HG03175 (cell line): ENCODE results near the gene FAM114A1.

Source experiments
- ATAC-seq: cut with Tn5 transposase; IDR thresholded peaks from one replicate; pipeline ENCODE4 v1.9.1; 2021; ENCODE audit warnings: mild to moderate bottlenecking, moderate library complexity; ENCODE audit not compliant: unreplicated experiment

FAM114A1 gene

GRCh38 chr4:38867478-38868058 is at the start of gene FAM114A1:
Gene FAM114A1 (plus strand): TSS chr4:38867806. CDS start chr4:38878079, 10,273 bp downstream.
- ATAC-seq, result peak; percentile 93

- peak; percentile 40 for ATAC-seq
These were observed 49.1 kb upstream of the FAM114A1 start for GRCh38 chr4:38818441-38818976.

DNA sequence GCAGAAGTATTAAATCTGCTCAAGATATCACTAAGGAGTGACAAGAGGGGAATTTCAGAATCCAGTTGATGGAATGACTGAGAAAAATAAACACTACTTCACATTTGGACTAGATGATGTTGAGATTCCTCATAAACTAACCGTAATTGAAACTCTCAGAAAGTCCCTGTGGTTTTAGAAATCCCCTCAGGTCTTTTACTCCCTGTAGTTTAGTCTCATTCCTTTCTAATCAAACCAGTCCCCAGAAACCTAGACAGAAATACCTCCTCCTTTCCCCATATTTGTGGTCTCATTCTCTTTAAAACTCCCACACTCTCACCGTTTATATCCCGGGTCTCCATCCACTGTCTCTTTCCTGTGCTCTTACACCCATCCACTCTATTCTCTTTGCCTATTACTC is 48.0 kb upstream of the FAM114A1 start:
- ATAC-seq, result no peak

DNA sequence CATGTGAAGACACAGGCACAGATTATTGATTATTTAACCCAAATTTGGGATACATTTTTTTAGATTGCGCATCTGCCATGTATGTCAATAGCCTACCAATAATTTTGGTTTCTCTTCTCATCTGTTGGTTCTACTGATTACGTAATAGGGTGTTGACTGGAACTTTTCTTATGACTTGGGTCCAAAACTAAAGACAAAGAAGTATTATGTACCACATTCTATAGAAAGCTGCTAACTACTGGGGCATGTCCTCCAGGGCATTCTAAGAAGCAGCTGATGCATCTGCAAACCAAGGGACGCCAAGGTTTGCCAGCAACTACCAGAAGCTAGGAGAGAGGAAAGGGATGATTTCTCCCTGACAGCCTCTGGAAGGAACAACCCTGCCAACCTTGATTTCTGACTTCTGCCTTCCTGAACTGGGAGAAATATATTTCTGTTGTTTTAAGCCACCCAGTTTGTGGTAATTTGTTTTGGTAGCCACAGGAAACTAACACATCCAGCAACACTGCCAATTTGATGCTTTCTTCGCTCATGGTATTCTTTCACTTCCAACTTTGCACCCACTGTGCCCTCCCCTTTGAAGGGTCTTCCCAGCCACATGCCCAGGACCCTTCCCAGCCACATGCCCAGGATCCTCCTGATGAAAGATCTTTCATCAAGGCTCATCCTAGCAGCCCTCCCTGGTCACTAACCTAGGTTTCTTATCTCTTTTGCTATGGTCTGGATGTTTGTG is 47.1 kb upstream of the FAM114A1 start:
- ATAC-seq, result peak; percentile 57

DNA sequence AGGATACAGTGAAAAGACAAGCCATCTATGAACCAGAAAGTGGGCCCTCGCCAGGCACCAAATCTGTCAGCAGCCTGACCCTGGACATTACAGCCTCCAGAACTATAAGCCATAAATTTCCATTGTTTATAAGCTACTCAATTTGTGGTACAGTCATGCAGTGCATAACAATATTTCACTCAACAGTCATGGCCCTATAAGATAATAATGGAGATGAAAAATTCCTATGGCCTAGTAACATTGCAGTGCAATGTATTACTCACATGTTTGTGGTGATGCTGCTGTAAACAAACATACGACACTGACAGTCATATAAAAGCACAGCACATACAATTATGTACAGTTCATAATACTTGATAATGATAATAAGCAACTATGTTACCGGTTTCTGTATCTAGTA is 45.9 kb upstream of the FAM114A1 start:
- no peak for ATAC-seq

DNA sequence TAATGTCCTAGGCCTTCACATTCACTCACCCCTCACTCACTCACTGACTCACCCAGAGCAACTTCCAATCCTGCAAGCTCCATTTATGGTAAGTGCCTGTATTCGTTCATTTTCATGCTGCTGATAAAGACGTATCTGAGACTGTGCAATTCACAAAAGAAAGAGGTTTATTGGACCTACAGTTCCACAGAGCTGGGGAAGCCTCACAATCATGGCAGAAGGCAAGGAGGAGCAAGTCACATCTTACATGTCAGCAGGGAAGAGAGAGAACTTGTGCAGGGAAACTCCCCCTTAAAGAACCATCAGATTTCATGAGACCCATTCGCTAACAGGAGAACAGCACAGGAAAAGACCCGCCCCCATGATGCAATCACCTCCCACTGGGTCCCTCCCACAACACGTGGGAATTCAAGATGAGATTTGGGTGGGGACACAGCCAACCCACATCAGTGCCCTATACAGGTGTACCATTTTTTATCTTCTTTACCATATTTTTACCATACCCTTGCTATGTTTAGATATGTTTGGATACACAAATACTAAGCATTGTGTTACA is 44.8 kb upstream of the FAM114A1 start:
- no peak for ATAC-seq

- no peak for ATAC-seq
These were observed 43.8 kb upstream of the FAM114A1 start for GRCh38 chr4:38823766-38824165.

GRCh38 chr4:38829237-38829636 is 38.4 kb upstream of the FAM114A1 start:
- no peak for ATAC-seq

DNA sequence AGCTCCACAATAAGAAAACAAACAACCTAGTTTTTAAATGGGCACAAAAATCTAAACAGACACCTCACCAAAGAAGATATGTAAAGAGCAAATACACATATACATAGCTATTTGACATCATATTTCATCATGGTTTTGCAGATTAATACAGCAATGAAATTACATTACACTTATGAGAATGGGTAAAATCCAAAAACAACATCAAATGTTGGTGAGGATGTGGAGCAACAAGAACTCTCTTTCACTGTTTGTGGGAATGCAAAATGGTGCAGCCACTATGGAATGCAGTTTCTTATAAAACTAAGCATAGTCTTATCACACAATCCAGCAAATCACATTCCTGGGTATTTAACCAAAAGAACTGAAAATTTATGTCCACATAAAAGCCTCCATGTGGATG is 36.0 kb upstream of the FAM114A1 start:
- no peak for ATAC-seq

DNA sequence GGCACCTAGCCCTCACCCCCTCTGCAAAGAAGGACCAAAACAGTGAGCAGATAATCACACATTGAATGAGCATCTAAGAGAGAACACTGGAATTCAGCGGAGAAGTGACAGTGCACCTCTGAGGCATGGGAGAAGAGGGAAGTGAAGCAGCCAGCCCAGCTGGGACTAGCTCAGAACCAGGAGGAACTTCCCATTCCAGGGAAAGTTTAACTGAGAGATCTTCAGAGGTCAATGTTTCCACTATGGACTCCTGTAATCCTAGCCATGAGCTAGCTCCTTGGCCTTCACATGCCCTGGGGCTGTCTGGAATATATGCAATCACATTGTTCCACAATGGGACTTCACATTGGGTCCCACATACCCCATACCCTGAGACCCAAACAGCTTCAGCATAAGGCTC is 35.4 kb upstream of the FAM114A1 start:
- no peak for ATAC-seq

- no peak for ATAC-seq
These were observed 34.7 kb upstream of the FAM114A1 start for GRCh38 chr4:38832624-38833528.

GRCh38 chr4:38834570-38834969 is 33.0 kb upstream of the FAM114A1 start:
- ATAC-seq, result no peak

- ATAC-seq, result no peak
These were observed 30.3 kb upstream of the FAM114A1 start for GRCh38 chr4:38837334-38837733.

GRCh38 chr4:38837849-38838248 is 29.8 kb upstream of the FAM114A1 start:
- no peak for ATAC-seq

- no peak for ATAC-seq
These were observed 24.6 kb upstream of the FAM114A1 start for GRCh38 chr4:38842994-38843393.

- no peak for ATAC-seq
These were observed 21.6 kb upstream of the FAM114A1 start for GRCh38 chr4:38846015-38846414.

DNA sequence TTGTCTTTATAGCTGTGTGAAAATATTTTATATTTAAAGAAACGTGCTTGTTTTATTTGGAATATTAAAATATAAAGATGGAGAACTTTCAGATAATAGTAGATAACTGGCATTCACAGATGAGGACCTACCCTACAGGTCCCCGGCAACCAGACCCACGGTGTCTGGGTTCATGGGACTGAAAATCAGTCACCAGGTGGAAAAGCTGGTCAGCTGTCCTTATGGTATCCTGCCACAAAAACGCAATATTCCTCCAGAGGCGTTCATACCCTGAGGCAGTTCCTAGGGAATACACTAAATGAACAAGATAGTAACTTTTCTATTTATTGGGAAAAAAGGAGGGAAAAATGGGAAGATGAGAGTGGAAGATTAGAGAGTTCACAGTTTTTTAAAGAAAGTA is 12.1 kb upstream of the FAM114A1 start:
- ATAC-seq, result no peak

DNA sequence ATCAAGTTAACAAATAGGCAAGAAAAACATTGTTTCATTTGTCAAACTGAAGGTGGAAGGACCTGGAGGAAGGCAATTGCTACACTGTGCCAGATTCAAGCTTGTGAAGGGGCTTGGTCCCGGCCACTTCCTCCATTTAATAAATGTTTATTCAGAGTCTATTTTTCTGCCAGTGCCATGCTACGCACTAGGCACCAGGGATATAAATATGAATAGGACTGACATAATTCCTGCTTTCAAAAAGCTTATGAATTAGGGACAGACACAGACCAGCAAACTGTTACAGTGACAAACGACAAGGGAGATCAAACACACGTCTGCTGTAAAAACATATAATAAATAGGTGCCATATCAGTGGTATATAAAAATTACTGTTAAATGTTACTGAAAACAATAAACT is 11.6 kb upstream of the FAM114A1 start:
- no peak for ATAC-seq

GRCh38 chr4:38856524-38857337 is 10.9 kb upstream of the FAM114A1 start, which contains the start of gene TLR6:
Gene TLR6 (minus strand): TSS chr4:38856817. CDS start chr4:38829473, 27,344 bp downstream.
- no peak for ATAC-seq
